NAMALWA (cell line): ENCODE data around the gene SYT6.

Experiments
- DNase-seq: peaks from one replicate; pipeline ENCODE4 v3.0.0-alpha.2; 2015; ENCODE audit warnings: low spot score

Gene SYT6

GRCh38 chr1:114117654-114118053, 36.0 kb downstream of the SYT6 start:
- no peak for DNase-seq

DNA sequence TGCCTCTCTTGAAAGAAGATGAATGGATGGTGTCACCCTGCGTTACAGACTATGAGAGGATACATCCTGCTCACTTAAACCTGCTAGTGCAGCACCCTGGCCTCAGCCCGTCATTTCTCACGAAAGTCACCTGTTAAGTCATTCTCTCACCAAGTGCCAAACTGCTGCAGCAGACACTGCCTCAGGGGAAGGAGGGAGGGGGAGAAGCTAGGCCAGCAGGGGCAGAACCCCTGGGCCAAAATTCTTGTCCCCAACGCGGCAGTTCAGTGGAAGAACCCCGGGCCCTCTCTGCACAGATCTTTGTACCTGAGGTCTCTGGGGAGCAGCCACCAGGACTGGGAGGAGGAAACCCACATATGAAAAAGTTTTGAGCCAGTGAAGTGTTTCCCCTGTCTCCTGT, 37.6 kb downstream of the SYT6 start:
- no peak for DNase-seq

- no peak for DNase-seq
Measured at GRCh38 chr1:114114185-114115094, 39.2 kb downstream of the SYT6 start.

DNA sequence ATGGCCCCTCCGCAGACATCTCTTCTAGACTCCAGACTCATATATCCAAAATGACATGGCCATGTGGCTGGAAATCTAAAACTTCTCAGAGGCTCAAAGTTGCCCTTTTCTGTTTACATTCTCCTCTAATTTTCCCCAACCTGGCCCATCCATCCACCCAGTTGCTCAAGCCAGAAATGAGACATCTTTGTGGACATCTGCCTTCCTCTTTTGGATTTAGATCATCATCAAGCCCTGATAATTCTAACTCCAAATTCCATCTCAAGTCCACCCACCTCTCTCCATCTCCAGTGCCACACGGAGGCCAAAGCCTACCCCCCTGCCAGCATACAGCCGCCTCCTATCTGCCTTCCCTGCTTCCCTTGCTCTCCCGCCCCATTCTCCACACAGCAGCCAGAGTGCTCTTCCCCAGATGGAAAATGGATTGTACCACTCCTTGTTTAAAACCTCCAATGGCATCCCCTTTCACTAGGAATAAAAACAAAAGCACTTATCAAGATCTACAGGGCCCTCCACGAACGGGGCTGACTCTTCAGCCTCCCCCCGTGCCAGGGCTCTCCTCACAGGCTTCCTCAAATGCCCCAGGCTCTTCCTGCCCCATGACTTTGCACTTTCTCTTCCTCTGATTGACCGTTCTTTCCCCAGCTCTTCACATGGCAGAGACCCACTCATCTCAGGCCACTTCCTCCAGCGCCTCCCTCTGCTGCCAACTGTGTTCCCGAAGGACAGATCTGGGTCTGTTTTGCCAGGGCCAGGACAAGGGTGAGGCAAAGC, 40.1 kb downstream of the SYT6 start:
- DNase-seq = no peak

GRCh38 chr1:114112775-114113174, 40.9 kb downstream of the SYT6 start:
- no peak for DNase-seq

GRCh38 chr1:114111731-114112641, 41.7 kb downstream of the SYT6 start:
- DNase-seq = no peak

DNA sequence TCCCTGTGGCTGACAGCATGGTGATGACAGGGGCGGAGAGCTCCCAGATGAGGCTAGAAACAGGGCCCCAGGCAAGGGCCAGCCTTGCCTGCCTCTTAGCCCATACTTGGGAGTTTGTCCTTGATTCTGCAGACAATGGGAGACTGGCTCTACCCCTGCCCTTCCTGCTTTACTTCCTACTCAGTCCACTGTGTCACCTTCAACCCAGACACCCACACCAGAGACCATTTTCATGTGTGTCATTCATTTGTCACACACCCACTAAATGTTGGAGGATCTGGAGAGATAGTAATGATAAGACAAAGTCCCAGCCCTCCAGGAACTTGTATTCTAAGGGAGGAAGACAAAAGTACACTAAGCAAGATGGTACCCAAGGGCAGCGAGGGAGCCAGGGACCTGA, 43.7 kb downstream of the SYT6 start:
- DNase-seq = no peak

DNA sequence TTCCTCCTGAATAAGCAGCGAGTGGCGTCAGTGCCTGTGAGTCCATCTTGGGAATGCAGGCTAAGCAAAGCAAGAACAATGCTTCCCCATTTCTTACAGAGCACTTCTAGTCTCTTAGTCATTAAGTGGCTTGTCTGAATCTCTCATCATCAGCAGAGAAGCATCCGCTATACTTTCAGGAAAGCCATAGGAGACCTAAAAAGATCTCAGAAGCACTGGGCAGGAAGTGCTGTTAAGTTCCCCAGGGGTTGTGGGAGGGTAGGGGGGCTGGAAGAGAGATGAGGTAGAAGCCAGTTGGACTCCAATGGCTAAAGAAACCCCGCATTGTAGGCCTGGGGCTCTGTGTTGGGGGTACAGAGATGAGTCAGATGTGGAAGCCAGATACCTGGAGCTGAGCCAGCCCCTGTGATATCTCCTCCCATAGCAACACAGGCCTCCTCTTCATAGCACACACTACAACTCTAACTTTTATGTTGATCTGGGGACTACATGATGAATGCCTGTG, 44.9 kb downstream of the SYT6 start:
- DNase-seq = no peak

- DNase-seq = no peak
Measured at GRCh38 chr1:114107474-114108435, 45.9 kb downstream of the SYT6 start.

- DNase-seq = no peak
Measured at GRCh38 chr1:114105421-114105979, 48.2 kb downstream of the SYT6 start.

DNA sequence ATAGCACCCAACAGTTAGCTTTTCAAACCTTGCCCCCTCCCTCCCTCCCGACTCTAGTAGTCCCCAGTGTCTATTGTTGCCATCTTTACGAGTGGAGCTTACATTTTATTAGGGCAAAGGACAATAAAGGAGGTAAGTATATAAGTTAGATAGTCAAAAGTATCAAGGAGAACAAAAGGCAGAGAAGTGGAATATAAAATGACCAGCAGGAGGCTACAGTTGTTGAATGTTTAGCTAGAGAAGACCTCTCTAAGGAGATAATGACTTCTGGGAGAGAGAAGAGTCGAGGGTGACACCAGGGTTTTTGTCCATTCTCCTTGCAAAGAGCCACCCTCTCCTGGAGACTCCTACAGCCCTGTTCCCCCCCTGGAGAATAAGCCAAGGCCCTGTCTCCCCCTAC, 48.7 kb downstream of the SYT6 start:
- no peak for DNase-seq

DNA sequence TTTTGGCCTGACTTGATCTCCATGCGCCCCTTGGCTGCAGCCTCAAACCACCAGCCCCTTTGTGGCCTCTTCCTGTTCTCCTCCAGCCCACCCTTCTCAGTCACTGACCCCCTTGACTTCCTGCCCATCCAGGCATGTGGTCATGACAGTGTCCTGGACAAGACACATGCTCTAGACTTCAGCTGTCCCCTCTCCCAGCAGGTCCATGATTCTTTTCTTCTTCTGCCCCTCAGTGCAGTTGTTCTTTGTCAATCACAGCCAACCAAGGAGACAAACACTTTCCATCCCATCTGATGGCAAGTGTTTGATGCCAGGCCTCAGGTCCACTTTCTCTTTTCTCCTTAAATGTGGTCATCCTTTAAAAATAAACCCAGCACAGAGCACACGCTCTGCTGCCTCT, 49.7 kb downstream of the SYT6 start:
- no peak for DNase-seq

- DNase-seq = no peak
Measured at GRCh38 chr1:114102136-114102535, 51.5 kb downstream of the SYT6 start.

GRCh38 chr1:114100148-114100547, 53.5 kb downstream of the SYT6 start:
- no peak for DNase-seq

- no peak for DNase-seq
Measured at GRCh38 chr1:114099268-114099667, 54.4 kb downstream of the SYT6 start.

DNA sequence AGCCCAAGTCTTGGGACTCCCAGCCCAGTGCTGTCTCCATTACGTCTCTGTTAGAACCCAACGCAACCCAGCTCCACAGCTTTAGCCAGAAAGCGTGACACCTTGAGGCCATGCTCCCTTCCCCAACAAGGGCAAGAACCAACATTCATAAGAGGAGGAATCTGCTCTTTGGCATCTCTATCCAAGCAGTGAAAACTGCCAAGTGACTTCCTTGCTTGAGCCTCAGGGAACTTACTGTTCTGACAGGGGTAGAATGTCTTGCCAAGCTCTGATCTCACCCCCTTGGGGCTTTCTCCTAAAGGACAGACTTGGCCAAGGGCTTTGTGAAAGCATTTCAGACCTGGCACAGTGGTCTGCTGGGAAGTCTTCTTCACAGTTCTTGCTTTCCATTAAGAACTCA, 56.6 kb downstream of the SYT6 start:
- no peak for DNase-seq

- DNase-seq = no peak
Measured at GRCh38 chr1:114094675-114095074, 59.0 kb downstream of the SYT6 start.

DNA sequence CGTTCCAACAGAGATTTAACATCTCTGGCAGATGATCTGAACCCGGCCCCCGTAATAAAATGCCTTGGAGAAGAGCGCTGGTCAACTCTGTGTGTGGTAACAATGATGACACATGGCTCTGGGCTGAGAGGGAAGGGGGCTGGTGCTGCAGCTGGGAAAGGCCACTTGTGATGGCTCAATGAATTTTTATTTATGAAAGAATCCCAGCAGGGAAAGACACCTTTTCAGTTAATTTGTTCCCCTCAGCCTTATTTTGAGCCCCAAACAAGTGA, 59.4 kb downstream of the SYT6 start:
- no peak for DNase-seq

- DNase-seq = no peak
Measured at GRCh38 chr1:114093624-114094362, 59.9 kb downstream of the SYT6 start.
